Tibial artery (tissue), 4 donors: ENCODE results near the gene TCEAL3.
A peak's percentile ranks its signal among the peaks of the same experiment; 100 is the strongest.

Experiments used
- DNase-seq, 2 donors: peaks; one replicate each; pipeline ENCODE4 v3.0.0-alpha.2; 2019
- H3K27ac ChIP-seq, 2 donors: fragments of 200-600 bp; sonication (generic) in 1 of 2; 1 replicate in 1 of 2; 2 replicates in 1 of 2; pipeline ENCODE4 v1.5.1; 2018 to 2019; ENCODE audit warnings: mild to moderate bottlenecking in 1 of 2
- H3K27me3 ChIP-seq, 2 donors: fragments of 200-600 bp; sonication (generic) in 1 of 2; one replicate each; pipeline versions ENCODE4 v1.5.1 to v1.6.0; 2016 to 2019
- H3K36me3 ChIP-seq, 3 donors: fragments of 200-600 bp; sonication (generic) in 2 of 3; one replicate each; pipeline ENCODE4 v1.5.1; 2016 to 2019; ENCODE audit warnings: mild to moderate bottlenecking in 2 of 3
- H3K4me1 ChIP-seq, 4 donors: fragments of 200-600 bp; sonication (generic) in 2 of 4; 1 replicate in 3 of 4; 2 replicates in 1 of 4; pipeline ENCODE4 v1.5.1; 2016 to 2019
- H3K4me3 ChIP-seq, 2 donors: fragments of 200-600 bp; sonication (generic) in 1 of 2; 1 replicate in 1 of 2; 2 replicates in 1 of 2; pipeline ENCODE4 v1.5.1; 2018 to 2019; ENCODE audit warnings: mild to moderate bottlenecking in 2 of 2
- H3K9me3 ChIP-seq, 3 donors: fragments of 200-600 bp; sonication (generic) in 1 of 3; one replicate each; pipeline ENCODE4 v1.5.1; 2016 to 2019
- intact Hi-C: fragments of 100-400 bp; cut with DNase I; formaldehyde crosslinking; loops from one replicate; pipeline ENCODE4 v1.15.0; 2023; ENCODE audit warnings: low total_unique reads
- TF ChIP-seq, protein P1 (sequence below), 2 experiments: fragments of 200-600 bp in 1 of 2; fragments of 450-650 bp in 1 of 2; IDR thresholded peaks; one replicate each; pipeline ENCODE4 v1.5.1; 2017 to 2019; ENCODE audit warnings: antibody characterized with exemption in 2 of 2, mild to moderate bottlenecking in 1 of 2, moderate library complexity in 1 of 2

TCEAL3 gene

DNA sequence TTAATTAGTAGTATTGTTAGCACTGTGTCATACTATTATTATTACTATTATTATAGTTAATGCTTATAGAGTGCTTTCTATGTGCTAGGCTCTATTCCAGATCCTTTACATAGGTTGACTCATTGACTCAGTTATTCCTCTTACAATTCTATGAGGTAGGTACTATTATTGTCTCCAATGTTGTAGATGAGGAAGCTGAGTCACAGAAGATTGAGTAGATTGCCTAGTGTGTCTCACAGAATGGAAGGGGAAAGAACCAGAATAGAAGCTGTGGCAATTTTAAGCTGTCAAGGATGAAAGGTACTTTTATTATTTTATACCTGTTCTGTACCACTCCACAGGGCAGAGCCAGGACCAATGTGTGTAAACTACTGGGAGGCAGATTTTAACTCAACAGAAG lies 19.1 kb downstream of the TCEAL3 start:
- DNase-seq, result no peak
- Histone ChIP-seq H3K36me3 (no peaks in the 10 kb centered on the region), H3K27me3 (no peaks in the 10 kb centered on the region), H3K9me3 (no peaks in the 10 kb centered on the region), H3K4me3 (no peak overlapping the region), H3K4me1 (peaks cover 0 to 45% (median 0%) of the 10 kb centered on the region in 4 donors), H3K27ac (peak overlapping the region; percentile 22 to 96)
- TF ChIP-seq, protein P1, sequence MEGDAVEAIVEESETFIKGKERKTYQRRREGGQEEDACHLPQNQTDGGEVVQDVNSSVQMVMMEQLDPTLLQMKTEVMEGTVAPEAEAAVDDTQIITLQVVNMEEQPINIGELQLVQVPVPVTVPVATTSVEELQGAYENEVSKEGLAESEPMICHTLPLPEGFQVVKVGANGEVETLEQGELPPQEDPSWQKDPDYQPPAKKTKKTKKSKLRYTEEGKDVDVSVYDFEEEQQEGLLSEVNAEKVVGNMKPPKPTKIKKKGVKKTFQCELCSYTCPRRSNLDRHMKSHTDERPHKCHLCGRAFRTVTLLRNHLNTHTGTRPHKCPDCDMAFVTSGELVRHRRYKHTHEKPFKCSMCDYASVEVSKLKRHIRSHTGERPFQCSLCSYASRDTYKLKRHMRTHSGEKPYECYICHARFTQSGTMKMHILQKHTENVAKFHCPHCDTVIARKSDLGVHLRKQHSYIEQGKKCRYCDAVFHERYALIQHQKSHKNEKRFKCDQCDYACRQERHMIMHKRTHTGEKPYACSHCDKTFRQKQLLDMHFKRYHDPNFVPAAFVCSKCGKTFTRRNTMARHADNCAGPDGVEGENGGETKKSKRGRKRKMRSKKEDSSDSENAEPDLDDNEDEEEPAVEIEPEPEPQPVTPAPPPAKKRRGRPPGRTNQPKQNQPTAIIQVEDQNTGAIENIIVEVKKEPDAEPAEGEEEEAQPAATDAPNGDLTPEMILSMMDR (IDR thresholded peaks at IDR 0.05), result no peak
- intact Hi-C loops, result no loop called here

DNA sequence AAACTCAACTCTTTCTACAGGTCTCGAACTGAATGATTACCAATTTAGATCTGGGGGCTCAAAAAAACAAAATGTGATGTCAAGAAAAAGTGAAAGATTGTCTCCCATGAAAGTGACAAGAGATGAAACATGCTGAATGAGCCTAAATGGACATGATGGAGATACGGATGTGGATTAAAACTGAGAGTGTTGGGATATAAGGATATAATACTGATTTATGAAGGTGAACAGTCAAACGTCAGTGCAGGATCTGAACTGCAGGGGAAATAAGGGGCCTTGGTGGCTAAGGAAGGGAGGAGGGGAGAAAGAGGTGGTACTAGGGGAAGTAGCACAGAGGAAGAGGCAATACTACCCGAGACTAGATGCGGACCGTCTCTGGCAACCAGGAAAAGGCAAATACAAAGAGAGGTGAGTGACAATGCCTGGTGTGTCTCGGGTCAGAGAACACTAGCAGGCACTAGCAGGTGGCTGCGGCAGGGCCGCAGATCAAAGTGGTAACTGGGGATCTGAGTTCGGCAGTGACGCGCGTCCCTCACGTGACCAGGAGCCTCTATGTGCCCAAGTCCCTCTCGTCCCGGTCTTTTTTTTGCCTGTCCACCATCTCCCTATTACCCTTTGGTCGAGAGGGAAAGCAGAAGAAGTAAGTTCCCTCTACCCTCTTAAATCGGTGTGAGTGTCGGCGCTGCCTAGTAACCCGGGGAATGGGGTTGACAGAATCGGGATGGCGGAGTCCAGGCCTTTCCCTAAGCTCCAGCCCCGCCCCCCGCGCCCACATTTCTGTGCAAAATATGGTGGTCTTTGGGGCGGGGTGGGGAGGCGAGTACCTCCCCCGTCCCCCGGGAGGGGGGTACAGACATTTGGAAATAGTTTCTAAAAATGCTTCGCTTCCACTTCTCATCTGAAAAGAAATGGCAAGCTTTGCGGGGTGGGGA lies 20.9 kb downstream of the TCEAL3 start, which contains the start of gene TCEAL1:
Gene TCEAL1 (plus strand): TSS at position 590 of the 932 bp plus-strand sequence. CDS start 942 bp downstream, outside the sequence.
- no peaks in the 10 kb centered on the region for H3K9me3 ChIP-seq
- H3K4me1 ChIP-seq, result peaks cover 0 to 43% (median 0%) of the 10 kb centered on the region in 4 donors
- TF ChIP-seq, protein P1 (IDR thresholded peaks at IDR 0.05), result no peak
- intact Hi-C loops, result no loop called here
- peak; percentile 70 to 82 for DNase-seq
- H3K27ac ChIP-seq, result peak within 1 kb of the TSS; percentile 91 to 96
- no peaks in the 10 kb centered on the region for H3K36me3 ChIP-seq
- H3K27me3 ChIP-seq, result no peaks in the 10 kb centered on the region
- H3K4me3 ChIP-seq, result peak within 1 kb of the TSS; percentile 71 to 77

DNA sequence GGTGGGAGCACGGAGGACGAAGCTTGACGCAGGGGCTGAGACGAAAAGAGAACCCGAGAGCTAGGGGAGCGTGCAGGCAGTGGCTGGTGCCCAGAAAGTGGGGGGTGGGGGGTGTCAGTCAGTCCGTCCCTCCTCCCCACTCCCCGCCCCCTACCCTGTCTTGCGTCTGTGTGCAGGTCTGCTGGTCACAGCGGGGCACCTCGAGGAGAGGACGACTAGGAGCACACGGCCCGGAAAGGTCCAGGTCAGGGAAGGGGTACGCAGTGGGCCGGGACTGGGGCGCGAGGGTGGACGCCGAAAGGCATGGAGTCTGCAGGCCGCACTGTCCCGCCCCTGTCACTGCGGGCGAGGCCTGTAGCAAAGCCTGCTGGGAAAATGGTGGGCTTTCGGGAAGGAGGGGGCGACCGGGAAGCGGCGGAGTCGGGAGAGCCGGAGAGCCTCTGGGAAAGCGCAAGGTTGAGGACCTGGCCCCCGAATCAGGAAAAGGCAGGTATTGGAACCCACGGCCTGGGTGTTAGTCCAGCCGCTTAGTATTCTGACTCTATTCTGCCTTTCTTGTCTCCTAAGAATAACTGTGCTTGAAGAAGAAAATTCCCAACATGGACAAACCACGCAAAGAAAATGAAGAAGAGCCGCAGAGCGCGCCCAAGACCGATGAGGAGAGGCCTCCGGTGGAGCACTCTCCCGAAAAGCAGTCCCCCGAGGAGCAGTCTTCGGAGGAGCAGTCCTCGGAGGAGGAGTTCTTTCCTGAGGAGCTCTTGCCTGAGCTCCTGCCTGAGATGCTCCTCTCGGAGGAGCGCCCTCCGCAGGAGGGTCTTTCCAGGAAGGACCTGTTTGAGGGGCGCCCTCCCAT lies 21.8 kb downstream of the TCEAL3 start:
- H3K4me1 ChIP-seq, result peaks cover 0 to 35% (median 0%) of the 10 kb centered on the region in 4 donors
- TF ChIP-seq, protein P1 (IDR thresholded peaks at IDR 0.05), result peak in 1 of 2 experiments; percentile 26
- no peaks in the 10 kb centered on the region for H3K9me3 ChIP-seq
- peak overlapping the region; percentile 71 to 77 for H3K4me3 ChIP-seq
- intact Hi-C loops, result no loop called here
- peak overlapping the region; percentile 91 to 96 for H3K27ac ChIP-seq
- no peaks in the 10 kb centered on the region for H3K36me3 ChIP-seq
- H3K27me3 ChIP-seq, result no peaks in the 10 kb centered on the region
- DNase-seq, result peak; percentile 57 to 80

DNA sequence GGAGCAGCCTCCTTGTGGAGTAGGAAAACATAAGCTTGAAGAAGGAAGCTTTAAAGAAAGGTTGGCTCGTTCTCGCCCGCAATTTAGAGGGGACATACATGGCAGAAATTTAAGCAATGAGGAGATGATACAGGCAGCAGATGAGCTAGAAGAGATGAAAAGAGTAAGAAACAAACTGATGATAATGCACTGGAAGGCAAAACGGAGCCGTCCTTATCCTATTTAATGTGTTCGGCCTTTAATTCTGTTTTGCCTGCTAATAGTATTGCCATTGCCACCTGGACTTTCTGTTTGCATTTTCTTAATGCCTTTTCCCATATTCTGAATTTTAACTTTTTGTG lies 22.4 kb downstream of the TCEAL3 start:
- TF ChIP-seq, protein P1 (IDR thresholded peaks at IDR 0.05), result no peak
- no peak for DNase-seq
- no peaks in the 10 kb centered on the region for H3K9me3 ChIP-seq
- no peaks in the 10 kb centered on the region for H3K27me3 ChIP-seq
- no peaks in the 10 kb centered on the region for H3K36me3 ChIP-seq
- peak overlapping the region; percentile 91 to 96 for H3K27ac ChIP-seq
- H3K4me3 ChIP-seq, result peak overlapping the region; percentile 71 to 77
- peaks cover 0 to 32% (median 0%) of the 10 kb centered on the region in 4 donors for H3K4me1 ChIP-seq
- intact Hi-C loops, result no loop called here

DNA sequence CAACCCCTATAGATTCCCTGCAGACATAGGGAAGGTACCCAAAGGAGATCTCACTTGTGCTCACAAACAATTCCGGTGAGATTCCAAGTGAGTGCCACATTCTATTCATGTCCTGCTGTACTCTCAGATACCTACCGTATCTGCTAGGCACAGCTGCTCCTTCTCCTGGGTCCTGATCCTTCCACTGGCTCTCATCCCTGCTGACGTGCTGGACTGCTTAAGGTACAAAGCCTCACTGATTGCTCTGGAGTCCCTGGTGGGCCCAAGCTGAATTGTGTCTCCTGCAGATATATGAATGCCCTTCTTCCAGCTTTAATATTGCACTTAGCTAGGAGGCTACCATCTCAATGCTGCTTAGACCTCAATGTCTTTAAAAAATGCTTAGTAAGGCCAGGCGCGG lies 23.4 kb downstream of the TCEAL3 start:
- TF ChIP-seq, protein P1 (IDR thresholded peaks at IDR 0.05), result no peak
- intact Hi-C loops, result no loop called here
- Histone ChIP-seq H3K9me3 (no peaks in the 10 kb centered on the region), H3K27me3 (no peaks in the 10 kb centered on the region), H3K27ac (no peak overlapping the region), H3K4me3 (peak overlapping the region; percentile 71 to 77), H3K4me1 (peaks cover 0 to 23% (median 0%) of the 10 kb centered on the region in 4 donors), H3K36me3 (no peaks in the 10 kb centered on the region)
- DNase-seq, result no peak
